K562 (cell line): ENCODE results near the gene GABRP. TPM values are rescaled to one million over a fixed set of nuclear protein-coding genes. Genes with fewer than 3 reads are reported as not detected.

Source experiments
- ATAC-seq: fragments of 200-7000 bp; cut with Tn5 transposase; 3 replicates; pipeline ENCODE4 v1.9.1; 2020; ENCODE audit warnings: moderate library complexity
- BruUV-seq: library from RNA; stranded (reverse); fragments of 400-500 nt; replicated peaks from 2 replicates; lab custom pipeline; 2021; lab: Mats Ljungman, UMichigan
- CTCF ChIA-PET: fragments of 300-600 bp; formaldehyde crosslinking; extraction: SDS; loops from one replicate; lab custom pipeline; 2021; ENCODE audit warnings: low intra/inter-chr PET ratio; lab: Yijun Ruan, JAX
- POLR2A ChIA-PET: fragments of 300-600, 350-650 bp; sonication (Branson Sonifier 250); formaldehyde crosslinking; extraction: SDS; loops from one replicate; lab custom pipeline; 2021; ENCODE audit warnings: antibody characterized with exemption, inconsistent platforms; lab: Yijun Ruan, JAX
- DNase-seq, 4 experiments: peaks; one replicate each; pipeline versions ENCODE4 v3.0.0 to v3.0.0-alpha.2; 2011 to 2018; ENCODE audit warnings: low spot score in 3 of 4, mixed read lengths in 3 of 4; ENCODE audit errors: extremely low read depth in 1 of 4
- FAIRE-seq: peaks from 2 replicates; lab custom pipeline; 2011; peaks lifted over from hg19 to GRCh38; lab: Jason Lieb, UNC
- H2AFZ ChIP-seq: 2 replicates; pipeline ENCODE4 v1.6.0; 2011; ENCODE audit warnings: low read depth, low read length, control low read depth, inconsistent platforms
- H3K27ac ChIP-seq: fragments of 200-600 bp; 3 replicates; pipeline ENCODE4 v1.8.0; 2011; ENCODE audit warnings: low read depth, mild to moderate bottlenecking, control low read depth, inconsistent platforms, low read length, moderate library complexity, mixed read lengths; ENCODE audit errors: extremely low read depth
- H3K27me3 ChIP-seq, 2 experiments: fragments of 300-600 bp in 1 of 2; 2 replicates in 1 of 2; 3 replicates in 1 of 2; pipeline versions ENCODE4 v1.6.0 to v1.8.0; 2011; ENCODE audit warnings: inconsistent platforms in 2 of 2, low read length in 2 of 2, mild to moderate bottlenecking in 1 of 2, mixed read lengths in 1 of 2, moderate library complexity in 1 of 2; ENCODE audit not compliant: control insufficient read depth in 2 of 2, insufficient read depth in 2 of 2
- H3K36me3 ChIP-seq: fragments of 300-600 bp; 3 replicates; pipeline ENCODE4 v1.8.0; 2011; ENCODE audit warnings: mild to moderate bottlenecking, low read length, inconsistent platforms; ENCODE audit not compliant: control insufficient read depth, insufficient read depth
- H3K4me1 ChIP-seq, 2 experiments: fragments of 200-600 bp in 1 of 2; replicated peaks in 1 of 2; 2 replicates in 1 of 2; 3 replicates in 1 of 2; pipeline versions ENCODE4 v1.5.1 to v1.8.0; 2011; ENCODE audit warnings: inconsistent platforms in 2 of 2, low read length in 2 of 2, mild to moderate bottlenecking in 1 of 2, mixed read lengths in 1 of 2, moderate library complexity in 1 of 2; ENCODE audit not compliant: control insufficient read depth in 2 of 2, insufficient read depth in 2 of 2
- H3K4me2 ChIP-seq: 2 replicates; pipeline ENCODE4 v1.6.1; 2011; ENCODE audit warnings: low read length, control low read depth, inconsistent platforms, mixed read lengths; ENCODE audit not compliant: insufficient read depth
- H3K4me3 ChIP-seq: fragments of 200-600 bp; sonication (generic), shearing (Covaris generic); 2 replicates; pipeline ENCODE4 v1.5.1; 2016; ENCODE audit warnings: control low read depth, inconsistent platforms
- H3K79me2 ChIP-seq: fragments of 200-600 bp; 3 replicates; pipeline ENCODE4 v1.8.0; 2011; ENCODE audit warnings: low read length, inconsistent platforms; ENCODE audit not compliant: control insufficient read depth, insufficient read depth
- H3K9ac ChIP-seq, 2 experiments: 2 replicates each; pipeline versions ENCODE4 v1.6.0 to v1.6.1; 2011; ENCODE audit warnings: low read depth in 2 of 2, low read length in 2 of 2, control low read depth in 1 of 2, inconsistent platforms in 1 of 2, mild to moderate bottlenecking in 1 of 2, mixed read lengths in 1 of 2; ENCODE audit not compliant: insufficient read depth in 1 of 2
- H3K9me1 ChIP-seq: one replicate; pipeline ENCODE4 v1.6.0; 2011; ENCODE audit warnings: inconsistent platforms, mild to moderate bottlenecking, low read length, moderate library complexity; ENCODE audit not compliant: control insufficient read depth, insufficient read depth
- H3K9me3 ChIP-seq: replicated peaks from 2 replicates; pipeline ENCODE4 v1.5.1; 2011; ENCODE audit warnings: low read depth, low read length, inconsistent platforms; ENCODE audit not compliant: control insufficient read depth, insufficient read depth
- H4K20me1 ChIP-seq: replicated peaks from 2 replicates; pipeline ENCODE4 v1.6.1; 2011; ENCODE audit warnings: low read length, inconsistent platforms, mixed read lengths; ENCODE audit not compliant: control insufficient read depth, insufficient read depth
- CREBBP ChIP-seq: IDR thresholded peaks from one replicate; pipeline ENCODE4 v1.6.1; 2012; ENCODE audit warnings: low read depth, mild to moderate bottlenecking, control low read depth, inconsistent platforms, low read length
- LCOR ChIP-seq: sonication (generic); formaldehyde crosslinking; IDR thresholded peaks from 2 replicates; pipeline ENCODE4 v1.8.0; 2022; ENCODE audit warnings: mild to moderate bottlenecking, missing genetic modification reagents
- MECOM ChIP-seq: fragments of 250-450 bp; sonication (Bioruptor Pico); IDR thresholded peaks from 2 replicates; pipeline ENCODE4 v1.8.0; 2022; ENCODE audit warnings: inconsistent platforms
- MTA3 ChIP-seq: fragments of 450-650 bp; formaldehyde crosslinking; IDR thresholded peaks from 2 replicates; pipeline ENCODE4 v1.6.1; 2017; ENCODE audit warnings: mild to moderate bottlenecking, borderline replicate concordance
- NBN ChIP-seq: fragments of 450-650 bp; IDR thresholded peaks from 2 replicates; pipeline ENCODE4 v1.6.1; 2016; ENCODE audit warnings: low read depth, mild to moderate bottlenecking
- PREB ChIP-seq: sonication (generic); formaldehyde crosslinking; IDR thresholded peaks from 2 replicates; pipeline ENCODE4 v1.8.1; 2023; ENCODE audit warnings: mild to moderate bottlenecking, missing genetic modification reagents
- ZFP30 ChIP-seq: fragments of 250-450 bp; sonication (Bioruptor Pico); IDR thresholded peaks from 2 replicates; pipeline ENCODE4 v1.8.0; 2022; ENCODE audit warnings: moderate library complexity, mild to moderate bottlenecking, inconsistent platforms, borderline replicate concordance
- ZNF785 ChIP-seq: fragments of 250-450 bp; sonication (Bioruptor Pico); IDR thresholded peaks from 2 replicates; pipeline ENCODE4 v1.4.0; 2020; ENCODE audit warnings: mild to moderate bottlenecking
- WGBS: fragments of 100-300 bp; shearing (Covaris generic); methylation state at CpG from one replicate; pipeline ENCODE4 v1.1.6; 2016; ENCODE audit warnings: low coverage, mixed read lengths; ENCODE audit not compliant: insufficient coverage; ENCODE audit errors: missing lambda C conversion rate; 5-methylcytosine and 5-hydroxymethylcytosine counted together
- in situ Hi-C: fragments of 300-500 bp; cut with MboI; formaldehyde crosslinking; loops from 4 replicates; pipeline ENCODE4 v1.15.0; 2018; ENCODE audit warnings: inconsistent platforms, mixed read lengths
- intact Hi-C: fragments of 100-400 bp; cut with micrococcal nuclease; formaldehyde crosslinking; loops from 2 replicates; pipeline ENCODE4 v1.14.2; 2022
- polyA plus RNA-seq, 8 experiments: library from polyadenylated mRNA; depleted of rRNA in 4 of 8; stranded (reverse) in 5 of 8; unstranded in 3 of 8; fragments of >200 nt; fragmentation: Nextera tagmentation in 2 of 8; fragmentation: Illumina TruSeq in 1 of 8; extraction: Ambion mirVana in 2 of 8; extraction: Trizol in 1 of 8; gene quantifications; 2 replicates each; pipeline versions ENCODE4 v1.2.1 to v1.2.3, GENCODE V29; 2011 to 2014; ENCODE audit warnings: inconsistent platforms in 1 of 8, missing spikeins in 1 of 8
- total RNA-seq, 7 experiments: library from RNA; depleted of rRNA in 6 of 7; stranded (reverse); fragments of >200 nt in 6 of 7; fragmentation: Illumina TruSeq in 2 of 7; extraction: Trizol in 2 of 7; gene quantifications; 2 replicates each; pipeline versions ENCODE4 v1.2.1 to v1.2.3, GENCODE V29; 2011 to 2021; ENCODE audit warnings: low replicate concordance in 1 of 7

The GABRP gene
- total and polyA plus RNA-seq, 9 of the 15 experiments (the other 6 are each of a cell fraction or from before 2014, with no cell fraction given) = not detected

GRCh38 chr5:170795154-170795553 is 11.6 kb downstream of the GABRP start:
- DNase-seq (no peak), ATAC-seq (no peak), FAIRE-seq (no peak)
- ChIA-PET POLR2A (interaction anchor here (0.6 kb wide), 1 partner anchor 10 kb away, joined by 3 read pairs; no protein-coding TSS in a partner anchor), CTCF (no interaction called here)
- Histone ChIP-seq H3K4me1 (no peaks in the 10 kb centered on the region), H3K9ac (no peak overlapping the region), H2AFZ (no peak overlapping the region), H3K36me3 (no peaks in the 10 kb centered on the region), H3K27me3 (no peaks in the 10 kb centered on the region), H3K27ac (no peak overlapping the region), H3K79me2 (no peaks in the 10 kb centered on the region), H4K20me1 (0 out of 2 replicates have a peak, but pooled peaks cover 4% of the 10 kb centered on the region), H3K4me2 (no peak overlapping the region), H3K9me1 (no peaks in the 10 kb centered on the region), H3K9me3 (no peaks in the 10 kb centered on the region), H3K4me3 (no peak overlapping the region)
- 2% methylated on average over 9 of the region's 10 CpGs for WGBS
- intact Hi-C loops = no loop called here
- TF ChIP-seq MECOM (CRISPR knock-in tag) = no peak
- no peak for TF ChIP-seq CREBBP
- TF ChIP-seq NBN = no peak
- no peak for TF ChIP-seq ZFP30 (CRISPR knock-in tag)
- TF ChIP-seq ZNF785 (CRISPR knock-in tag) = no peak
- no peak for TF ChIP-seq MTA3
- no peak for TF ChIP-seq LCOR (CRISPR knock-in tag)
- no peak for TF ChIP-seq PREB (CRISPR knock-in tag)
- no TSS peak for BruUV-seq
- in situ Hi-C loops = no loop called here
